ENCODE results near the gene SAMD3. TPM values are rescaled to one million over a fixed set of nuclear protein-coding genes. Genes with fewer than 3 reads are reported as not detected.

The SAMD3 gene
- total RNA-seq, 1 experiment from 2014 or later: not detected

- Mint-ChIP-seq H3K36me3 (ENCODE audit: insufficient read depth, unreplicated experiment) (no peaks in the 10 kb centered on the region), H3K27ac (ENCODE audit: unreplicated experiment) (no peak overlapping the region), H3K4me1 (ENCODE audit: low read depth, unreplicated experiment) (no peaks in the 10 kb centered on the region), H3K27me3 (ENCODE audit: unreplicated experiment) (no peaks in the 10 kb centered on the region), H3K4me3 (ENCODE audit: low read depth, unreplicated experiment) (no peak overlapping the region), H3K9me3 (ENCODE audit: low read depth, unreplicated experiment) (no peaks in the 10 kb centered on the region)
- no peak for DNase-seq
- TF ChIP-seq CTCF (IDR thresholded peaks at IDR 0.05; ENCODE audit: unreplicated experiment): no peak
- BruUV-seq (replicated peaks): no TSS peak
- CTCF ChIA-PET: no interaction called here
- intact Hi-C loops (cut with micrococcal nuclease; ENCODE audit: unreplicated experiment): no loop called here
Measured at GRCh38 chr6:130215526-130215925, 7.2 kb downstream of the SAMD3 start.

GRCh38 chr6:130212215-130212874 is 10.4 kb downstream of the SAMD3 start:
- Mint-ChIP-seq H3K36me3 (ENCODE audit: insufficient read depth, unreplicated experiment) (no peaks in the 10 kb centered on the region), H3K27me3 (ENCODE audit: unreplicated experiment) (no peaks in the 10 kb centered on the region), H3K4me3 (ENCODE audit: low read depth, unreplicated experiment) (no peak overlapping the region), H3K27ac (ENCODE audit: unreplicated experiment) (no peak overlapping the region), H3K4me1 (ENCODE audit: low read depth, unreplicated experiment) (no peaks in the 10 kb centered on the region), H3K9me3 (ENCODE audit: low read depth, unreplicated experiment) (no peaks in the 10 kb centered on the region)
- intact Hi-C loops (cut with micrococcal nuclease; ENCODE audit: unreplicated experiment): no loop called here
- CTCF ChIA-PET: interaction anchor here (1.2 kb wide), 1 partner anchor 14 kb away, joined by 3 read pairs; no protein-coding TSS in a partner anchor
- no peak for TF ChIP-seq CTCF (IDR thresholded peaks at IDR 0.05; ENCODE audit: unreplicated experiment)
- no TSS peak for BruUV-seq (replicated peaks)
- no peak for DNase-seq

GRCh38 chr6:130211691-130212090 is 11.1 kb downstream of the SAMD3 start:
- no peak for TF ChIP-seq CTCF (IDR thresholded peaks at IDR 0.05; ENCODE audit: unreplicated experiment)
- Mint-ChIP-seq H3K4me3 (ENCODE audit: low read depth, unreplicated experiment) (no peak overlapping the region), H3K9me3 (ENCODE audit: low read depth, unreplicated experiment) (no peaks in the 10 kb centered on the region), H3K4me1 (ENCODE audit: low read depth, unreplicated experiment) (no peaks in the 10 kb centered on the region), H3K36me3 (ENCODE audit: insufficient read depth, unreplicated experiment) (no peaks in the 10 kb centered on the region), H3K27ac (ENCODE audit: unreplicated experiment) (no peak overlapping the region), H3K27me3 (ENCODE audit: unreplicated experiment) (no peaks in the 10 kb centered on the region)
- CTCF ChIA-PET: no interaction called here
- no TSS peak for BruUV-seq (replicated peaks)
- intact Hi-C loops (cut with micrococcal nuclease; ENCODE audit: unreplicated experiment): no loop called here
- DNase-seq: no peak

GRCh38 chr6:130207979-130208649 is 14.6 kb downstream of the SAMD3 start:
- Mint-ChIP-seq H3K9me3 (ENCODE audit: low read depth, unreplicated experiment) (no peaks in the 10 kb centered on the region), H3K4me3 (ENCODE audit: low read depth, unreplicated experiment) (no peak overlapping the region)
- BruUV-seq (replicated peaks): no TSS peak

More at GRCh38 chr6:130207979-130208649, 14.6 kb downstream of the SAMD3 start:
- TF ChIP-seq CTCF (IDR thresholded peaks at IDR 0.05; ENCODE audit: unreplicated experiment): no peak
- Mint-ChIP-seq H3K27ac (ENCODE audit: unreplicated experiment) (no peak overlapping the region), H3K4me1 (ENCODE audit: low read depth, unreplicated experiment) (no peaks in the 10 kb centered on the region), H3K36me3 (ENCODE audit: insufficient read depth, unreplicated experiment) (no peaks in the 10 kb centered on the region), H3K27me3 (ENCODE audit: unreplicated experiment) (no peaks in the 10 kb centered on the region)
- DNase-seq: no peak
- intact Hi-C loops (cut with micrococcal nuclease; ENCODE audit: unreplicated experiment): no loop called here
- CTCF ChIA-PET: no interaction called here
